ENCODE measurements around the gene MAGEA9B.
"Not testable (repeated sequence)": the region's sequence is repeated elsewhere in the genome, so short reads cannot be mapped to it uniquely, and the experiment has no call there.

Gene MAGEA9B

GRCh38 chrX:149587359-149587758 lies at the start of gene MAGEA9B:
MAGEA9B (minus strand) TSS chrX:149587459; CDS start chrX:149583179, 4,280 bp downstream.
- not testable (repeated sequence) for H3K4me1 Mint-ChIP-seq; H3K9me3 Mint-ChIP-seq; H3K27me3 Mint-ChIP-seq (ENCODE audit: low read depth); H3K36me3 Mint-ChIP-seq (ENCODE audit: low read depth); H3K4me3 Mint-ChIP-seq; H3K27ac Mint-ChIP-seq

GRCh38 chrX:149633511-149633910 lies 46.3 kb upstream of the MAGEA9B start:
- H3K27ac Mint-ChIP-seq, result no peak overlapping the region
- no peak overlapping the region for H3K4me3 Mint-ChIP-seq
- H3K4me1 Mint-ChIP-seq, result peaks cover 18% of the 10 kb centered on the region
- H3K27me3 Mint-ChIP-seq (ENCODE audit: low read depth), result no peaks in the 10 kb centered on the region
- H3K36me3 Mint-ChIP-seq (ENCODE audit: low read depth), result no peaks in the 10 kb centered on the region
- TF ChIP-seq CTCF (IDR thresholded peaks at IDR 0.05; ENCODE audit: unreplicated experiment in 3 of 3), result no peak
- peaks cover 9% of the 10 kb centered on the region for H3K9me3 Mint-ChIP-seq

GRCh38 chrX:149631234-149632165 lies 44.2 kb upstream of the MAGEA9B start, which contains the start of gene TMEM185A:
TMEM185A (minus strand) TSS chrX:149631792; CDS start chrX:149631580, 212 bp downstream.
- Mint-ChIP-seq H3K36me3 (ENCODE audit: low read depth) (no peaks in the 10 kb centered on the region), H3K27ac (peak within 1 kb of the TSS; percentile 91 to 97 (median 94)), H3K4me1 (peaks cover 27% of the 10 kb centered on the region), H3K4me3 (peak within 1 kb of the TSS; percentile 97 to 99 (median 97)), H3K9me3 (peaks cover 9% of the 10 kb centered on the region), H3K27me3 (ENCODE audit: low read depth) (no peaks in the 10 kb centered on the region)
- TF ChIP-seq CTCF (IDR thresholded peaks at IDR 0.05; ENCODE audit: unreplicated experiment in 3 of 3), result no peak

- TF ChIP-seq CTCF (IDR thresholded peaks at IDR 0.05; ENCODE audit: unreplicated experiment in 3 of 3), result peak in 2 of 3 experiments; percentile 18 to 23
- H3K4me3 Mint-ChIP-seq, result peak overlapping the region; percentile 97 to 99 (median 97)
- H3K9me3 Mint-ChIP-seq, result peaks cover 9% of the 10 kb centered on the region
- peak overlapping the region; percentile 91 to 97 (median 94) for H3K27ac Mint-ChIP-seq
- no peaks in the 10 kb centered on the region for H3K27me3 Mint-ChIP-seq (ENCODE audit: low read depth)
- peaks cover 29% of the 10 kb centered on the region for H3K4me1 Mint-ChIP-seq
- no peaks in the 10 kb centered on the region for H3K36me3 Mint-ChIP-seq (ENCODE audit: low read depth)
These were observed 43.5 kb upstream of the MAGEA9B start for GRCh38 chrX:149630681-149631233.

- H3K36me3 Mint-ChIP-seq (ENCODE audit: low read depth), result no peaks in the 10 kb centered on the region
These were observed 42.6 kb upstream of the MAGEA9B start for GRCh38 chrX:149629730-149630387.

More at GRCh38 chrX:149629730-149630387, 42.6 kb upstream of the MAGEA9B start:
- Mint-ChIP-seq H3K9me3 (peaks cover 6% of the 10 kb centered on the region), H3K27ac (peak overlapping the region in 2 of 3 experiments; percentile 94 to 97), H3K27me3 (ENCODE audit: low read depth) (no peaks in the 10 kb centered on the region), H3K4me1 (peaks cover 29% of the 10 kb centered on the region), H3K4me3 (peak overlapping the region; percentile 97 to 99 (median 97))
- no peak for TF ChIP-seq CTCF (IDR thresholded peaks at IDR 0.05; ENCODE audit: unreplicated experiment in 3 of 3)

Measured in nephron (organoid).